SK-N-MC (cell line): ENCODE measurements around the gene FSIP1.

Experiments
- EZH2 ChIP-seq: fragments of 200-600 bp; sonication (generic); IDR thresholded peaks from one replicate; pipeline ENCODE4 v1.6.1; 2017; ENCODE audit warnings: antibody characterized with exemption
- POLR2AphosphoS5 ChIP-seq: IDR thresholded peaks from 2 replicates; pipeline ENCODE4 v1.6.1; 2012; ENCODE audit warnings: mild to moderate bottlenecking, low read depth, low read length, borderline replicate concordance

GRCh38 chr15:39667382-39668127 lies 115.1 kb downstream of the FSIP1 start:
- no peak for TF ChIP-seq EZH2
- no peak for TF ChIP-seq POLR2AphosphoS5
